Testis (tissue), 2 donors: Measurements from ENCODE around the gene DCHS1.

Experiments used
- POLR2A ChIP-seq: fragments of 450-650 bp; IDR thresholded peaks from one replicate; pipeline ENCODE4 v1.6.1; 2017; ENCODE audit warnings: antibody characterized with exemption, mild to moderate bottlenecking, moderate library complexity
- TF ChIP-seq, protein P1 (sequence below), 3 experiments: fragments of 450-650 bp in 2 of 3; fragments of 200-600 bp in 1 of 3; sonication (generic) in 1 of 3; IDR thresholded peaks; one replicate each; pipeline ENCODE4 v1.5.1; 2016 to 2019; ENCODE audit warnings: antibody characterized with exemption in 3 of 3, mild to moderate bottlenecking in 2 of 3, moderate library complexity in 1 of 3

GRCh38 chr11:6670202-6670830 is 14.7 kb upstream of the DCHS1 start:
- TF ChIP-seq, protein P1, sequence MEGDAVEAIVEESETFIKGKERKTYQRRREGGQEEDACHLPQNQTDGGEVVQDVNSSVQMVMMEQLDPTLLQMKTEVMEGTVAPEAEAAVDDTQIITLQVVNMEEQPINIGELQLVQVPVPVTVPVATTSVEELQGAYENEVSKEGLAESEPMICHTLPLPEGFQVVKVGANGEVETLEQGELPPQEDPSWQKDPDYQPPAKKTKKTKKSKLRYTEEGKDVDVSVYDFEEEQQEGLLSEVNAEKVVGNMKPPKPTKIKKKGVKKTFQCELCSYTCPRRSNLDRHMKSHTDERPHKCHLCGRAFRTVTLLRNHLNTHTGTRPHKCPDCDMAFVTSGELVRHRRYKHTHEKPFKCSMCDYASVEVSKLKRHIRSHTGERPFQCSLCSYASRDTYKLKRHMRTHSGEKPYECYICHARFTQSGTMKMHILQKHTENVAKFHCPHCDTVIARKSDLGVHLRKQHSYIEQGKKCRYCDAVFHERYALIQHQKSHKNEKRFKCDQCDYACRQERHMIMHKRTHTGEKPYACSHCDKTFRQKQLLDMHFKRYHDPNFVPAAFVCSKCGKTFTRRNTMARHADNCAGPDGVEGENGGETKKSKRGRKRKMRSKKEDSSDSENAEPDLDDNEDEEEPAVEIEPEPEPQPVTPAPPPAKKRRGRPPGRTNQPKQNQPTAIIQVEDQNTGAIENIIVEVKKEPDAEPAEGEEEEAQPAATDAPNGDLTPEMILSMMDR (IDR thresholded peaks at IDR 0.05), result no peak
- TF ChIP-seq POLR2A, result no peak
